Spinal cord (tissue), 10 donors: ENCODE data around the gene C1orf116. TPM values are rescaled to one million over a fixed set of nuclear protein-coding genes. Genes with fewer than 3 reads are reported as not detected.

ENCODE experiments used
- DNase-seq, 6 donors: peaks; one replicate each; pipeline versions ENCODE4 v3.0.0 to v3.0.0-alpha.2; 2013 to 2015; ENCODE audit warnings: low spot score in 6 of 6, low read depth in 4 of 6
- H3K27ac ChIP-seq: one replicate; pipeline ENCODE4 v1.5.1; 2013; ENCODE audit warnings: low read depth, low read length, control low read depth
- H3K27me3 ChIP-seq: one replicate; pipeline ENCODE4 v1.6.1; 2013; ENCODE audit warnings: low read length; ENCODE audit not compliant: control insufficient read depth, insufficient read depth
- H3K36me3 ChIP-seq: one replicate; pipeline ENCODE4 v1.6.1; 2013; ENCODE audit warnings: low read length; ENCODE audit not compliant: control insufficient read depth, insufficient read depth
- H3K4me1 ChIP-seq: one replicate; pipeline ENCODE4 v1.6.1; 2013; ENCODE audit warnings: low read length; ENCODE audit not compliant: control insufficient read depth, insufficient read depth
- H3K4me3 ChIP-seq: one replicate; pipeline ENCODE4 v1.5.1; 2013; ENCODE audit warnings: low read depth, low read length, control low read depth
- H3K9me3 ChIP-seq: one replicate; pipeline ENCODE4 v1.6.1; 2013; ENCODE audit warnings: low read length; ENCODE audit not compliant: control insufficient read depth, insufficient read depth
- WGBS: methylation state at CpG from one replicate; pipeline ENCODE4 v1.1.5; 2013; ENCODE audit warnings: missing lambda C conversion rate; ENCODE audit not compliant: insufficient coverage; 5-methylcytosine and 5-hydroxymethylcytosine counted together
- polyA plus RNA-seq, 2 donors: library from polyadenylated mRNA; unstranded; fragments of 120-200 nt; gene quantifications; one replicate each; pipeline ENCODE4 v1.2.1, GENCODE V29; 2013; ENCODE audit not compliant: insufficient read length in 2 of 2
- total RNA-seq, 2 donors: library from RNA; depleted of rRNA in 1 of 2; stranded (reverse); fragments of 120-200 nt in 1 of 2; fragments of >200 nt in 1 of 2; gene quantifications; one replicate each; pipeline versions ENCODE4 v1.2.3 to v1.2.4, GENCODE V29; 2013 to 2014
- donor health status: healthy.

C1orf116 gene
- total and polyA plus RNA-seq, 4 donors = 0.10 to 0.30 (median 0.18) TPM

DNA sequence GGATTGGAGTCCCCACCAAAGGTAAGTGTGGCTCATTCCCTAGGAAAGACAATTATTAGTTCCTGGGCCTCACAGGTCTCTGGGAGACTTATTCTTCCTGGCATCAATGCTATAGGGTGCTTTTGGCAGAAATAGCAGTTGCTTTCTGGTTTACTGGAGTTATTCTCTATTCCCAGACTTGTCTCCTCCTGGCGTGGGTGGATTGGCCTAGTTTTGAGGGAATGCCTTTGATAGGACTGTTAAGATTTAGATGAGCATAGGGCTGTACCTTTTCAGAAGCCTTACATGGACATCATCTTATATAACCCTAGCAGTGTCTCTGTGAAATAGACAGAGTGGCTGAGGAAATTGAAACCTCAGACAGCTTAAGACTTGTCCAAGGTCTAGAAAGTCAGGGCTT lies 29.5 kb upstream of the C1orf116 start:
- Histone ChIP-seq H3K9me3 (no peaks in the 10 kb centered on the region), H3K27ac (no peak overlapping the region), H3K27me3 (no peaks in the 10 kb centered on the region), H3K4me1 (no peaks in the 10 kb centered on the region), H3K36me3 (peaks cover 14% of the 10 kb centered on the region), H3K4me3 (no peak overlapping the region)
- no CpG with 5 or more reads among the region's 1 CpG for WGBS
- DNase-seq = no peak

DNA sequence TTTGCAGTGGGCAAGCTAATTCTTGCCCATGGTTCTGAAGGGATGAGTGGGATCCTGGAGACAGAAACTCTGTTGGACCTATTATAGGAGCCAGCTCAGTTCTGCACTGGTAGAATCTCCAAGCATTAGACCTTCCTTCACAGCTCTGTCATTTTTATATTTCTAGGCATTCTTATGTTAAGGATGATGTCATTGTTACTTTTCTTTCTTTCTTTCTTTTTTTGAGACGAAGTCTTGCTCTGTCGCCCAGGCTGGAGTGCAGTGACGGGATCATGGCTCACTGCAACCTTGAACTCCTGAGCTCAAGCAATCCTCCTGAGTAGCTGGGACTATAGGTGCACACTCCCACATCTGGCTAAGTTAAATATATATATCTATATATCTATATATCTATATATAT lies 28.0 kb upstream of the C1orf116 start:
- H3K9me3 ChIP-seq = no peaks in the 10 kb centered on the region
- H3K36me3 ChIP-seq = peaks cover 14% of the 10 kb centered on the region
- DNase-seq = no peak
- no peaks in the 10 kb centered on the region for H3K27me3 ChIP-seq
- no CpG with 5 or more reads among the region's 3 CpGs for WGBS
- no peak overlapping the region for H3K4me3 ChIP-seq
- no peak overlapping the region for H3K27ac ChIP-seq
- no peaks in the 10 kb centered on the region for H3K4me1 ChIP-seq

DNA sequence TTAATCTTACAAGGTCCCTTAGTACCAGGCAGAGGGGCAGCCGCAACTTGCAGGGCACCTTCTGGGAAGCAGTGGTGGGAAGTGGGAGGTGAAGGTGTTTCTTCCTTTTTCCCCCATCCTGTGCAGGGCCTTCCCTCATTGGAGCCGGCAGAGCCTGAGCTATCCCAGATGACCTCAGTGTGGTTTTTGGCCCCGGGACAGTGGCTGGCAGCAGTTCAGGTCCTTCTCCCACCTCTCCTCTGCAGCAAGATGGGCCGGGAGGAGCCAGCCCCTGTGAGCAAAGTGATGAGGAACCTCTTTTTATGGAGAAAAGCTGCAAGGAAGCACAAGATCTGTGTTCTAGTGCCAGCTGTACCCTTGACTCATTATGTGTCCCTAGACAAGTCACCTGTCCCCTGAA lies 27.3 kb upstream of the C1orf116 start:
- H3K27ac ChIP-seq = no peak overlapping the region
- DNase-seq = no peak
- WGBS = 79% methylated on average over 3 of the region's 4 CpGs
- no peak overlapping the region for H3K4me3 ChIP-seq
- no peaks in the 10 kb centered on the region for H3K9me3 ChIP-seq
- H3K27me3 ChIP-seq = no peaks in the 10 kb centered on the region
- H3K36me3 ChIP-seq = peaks cover 10% of the 10 kb centered on the region
- H3K4me1 ChIP-seq = no peaks in the 10 kb centered on the region

DNA sequence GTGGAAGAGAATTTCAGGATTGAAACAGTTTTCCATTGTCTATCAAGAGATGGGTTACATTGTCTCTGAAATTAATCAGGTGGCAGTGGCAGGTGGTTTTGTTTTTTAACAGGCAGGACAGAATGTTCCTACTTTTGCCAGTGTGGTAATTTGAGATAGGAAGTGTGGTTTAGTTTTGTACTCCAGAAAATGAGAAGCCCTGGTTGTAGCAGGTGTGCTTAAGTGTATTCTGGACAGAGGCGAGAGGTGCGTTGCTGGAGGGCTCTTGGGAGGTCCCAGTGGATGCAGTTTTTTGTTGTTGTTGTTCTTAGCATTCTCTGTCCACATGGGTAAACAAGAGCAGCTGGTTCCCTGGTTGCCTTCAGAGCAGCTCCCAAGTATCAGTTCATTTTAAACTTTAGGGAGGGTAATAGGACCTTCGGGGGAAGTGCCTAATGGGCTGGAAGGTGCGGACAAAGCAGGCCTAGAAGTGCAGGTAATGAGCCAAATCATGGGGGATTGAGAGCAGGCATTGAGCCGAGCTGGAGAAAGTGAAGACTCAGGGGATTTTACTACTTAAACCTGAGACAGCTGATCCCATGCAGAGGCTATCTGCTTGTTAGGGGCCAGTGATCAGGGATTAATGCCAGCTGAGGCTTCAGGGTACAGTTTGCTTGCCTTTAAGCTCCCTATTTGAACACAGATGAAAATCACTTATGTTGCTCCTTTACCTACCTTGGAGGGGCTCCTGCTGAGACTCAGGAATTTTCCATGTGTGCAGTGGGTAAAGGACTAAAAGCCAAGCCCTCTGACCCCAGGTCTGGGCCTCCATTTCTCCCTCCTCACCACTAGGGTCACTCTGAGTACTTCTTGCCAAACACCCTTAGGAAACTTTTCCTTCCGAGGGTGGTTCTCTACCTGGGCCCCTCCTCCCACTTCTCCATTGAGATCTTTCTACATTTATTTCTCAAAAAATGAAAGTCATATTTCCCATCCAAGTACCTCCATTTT lies 26.6 kb upstream of the C1orf116 start:
- Histone ChIP-seq H3K27ac (no peak overlapping the region), H3K27me3 (no peaks in the 10 kb centered on the region), H3K4me3 (no peak overlapping the region), H3K9me3 (no peaks in the 10 kb centered on the region), H3K36me3 (peaks cover 10% of the 10 kb centered on the region), H3K4me1 (no peaks in the 10 kb centered on the region)
- 53% methylated on average over 6 of the region's 6 CpGs for WGBS
- DNase-seq = peak in 1 of 6 donors; percentile 37

DNA sequence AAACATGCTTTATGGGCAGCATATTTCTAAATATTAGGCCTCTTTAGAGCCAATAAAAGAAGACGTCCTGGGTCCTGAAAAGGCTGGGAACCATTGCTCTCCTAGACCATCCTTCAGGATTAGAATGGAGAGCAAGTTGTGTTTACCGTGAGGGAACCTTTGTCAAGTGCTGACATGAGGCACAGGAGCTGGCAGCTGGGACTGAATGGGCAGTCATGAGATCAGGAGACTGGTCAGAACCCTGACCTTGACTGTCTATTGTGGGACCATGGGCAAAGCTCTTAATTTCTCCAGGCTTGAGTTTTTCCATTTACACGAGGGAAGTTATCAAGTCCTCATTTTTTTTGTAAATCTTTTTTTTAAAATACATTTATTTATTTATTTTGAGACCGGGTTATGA lies 25.7 kb upstream of the C1orf116 start:
- H3K27ac ChIP-seq = no peak overlapping the region
- no peak for DNase-seq
- 78% methylated on average over 1 of the region's 4 CpGs for WGBS
- H3K9me3 ChIP-seq = no peaks in the 10 kb centered on the region
- H3K27me3 ChIP-seq = no peaks in the 10 kb centered on the region
- H3K4me3 ChIP-seq = no peak overlapping the region
- peaks cover 7% of the 10 kb centered on the region for H3K36me3 ChIP-seq
- peaks cover 4% of the 10 kb centered on the region for H3K4me1 ChIP-seq

DNA sequence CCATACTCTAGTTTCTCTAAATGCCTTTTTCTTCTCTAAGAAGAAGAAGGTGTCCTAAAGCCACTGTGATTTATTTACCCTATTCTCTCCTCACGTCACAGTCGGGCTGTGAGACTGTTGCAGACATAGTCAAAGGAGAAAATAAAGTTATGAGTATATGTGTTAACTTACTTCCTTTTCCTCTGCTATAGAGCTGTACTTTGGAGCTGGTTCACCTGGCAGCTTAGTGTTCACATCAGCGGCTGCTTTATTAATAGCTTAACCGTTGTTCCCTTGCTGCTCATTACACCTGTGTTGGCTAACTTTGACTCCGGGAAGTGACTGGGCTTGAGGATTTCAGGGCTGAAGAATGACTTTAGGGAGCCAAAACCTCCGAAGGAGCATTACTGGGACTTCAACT lies 24.1 kb upstream of the C1orf116 start:
- DNase-seq = no peak
- no peak overlapping the region for H3K4me3 ChIP-seq
- WGBS = 91% methylated on average over 4 of the region's 6 CpGs
- H3K9me3 ChIP-seq = no peaks in the 10 kb centered on the region
- peaks cover 13% of the 10 kb centered on the region for H3K4me1 ChIP-seq
- peaks cover 3% of the 10 kb centered on the region for H3K36me3 ChIP-seq
- no peak overlapping the region for H3K27ac ChIP-seq
- H3K27me3 ChIP-seq = no peaks in the 10 kb centered on the region

DNA sequence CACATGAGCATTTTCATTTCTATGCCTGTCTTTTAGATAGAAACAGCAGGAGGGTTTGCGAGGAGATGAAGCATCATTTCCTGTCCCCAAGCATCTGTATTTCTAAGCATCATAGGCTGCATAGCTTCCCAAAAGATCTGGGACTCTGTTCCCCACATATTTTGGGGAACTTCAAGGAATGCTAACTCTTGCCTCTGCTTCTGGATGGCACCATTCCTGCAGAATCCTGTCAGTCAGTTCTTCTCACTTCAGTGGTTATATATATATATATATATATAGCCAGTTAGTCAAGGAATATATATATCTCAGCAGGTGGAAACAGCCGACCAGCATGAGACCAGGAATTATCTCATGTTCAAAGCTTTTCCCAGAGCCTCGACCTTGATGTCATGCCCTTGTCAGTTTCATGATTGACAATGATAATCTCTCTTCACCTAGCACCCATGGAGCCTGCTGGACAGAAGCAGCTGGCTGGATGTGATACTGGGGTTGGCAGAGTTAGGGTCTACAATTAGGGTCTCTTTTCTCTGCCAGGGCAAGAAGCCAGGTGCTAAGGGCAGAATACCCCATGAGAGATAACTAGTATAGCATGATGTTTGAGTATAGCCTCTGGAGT lies 22.9 kb upstream of the C1orf116 start:
- DNase-seq = no peak
- no peaks in the 10 kb centered on the region for H3K36me3 ChIP-seq
- H3K27ac ChIP-seq = no peak overlapping the region
- no peaks in the 10 kb centered on the region for H3K9me3 ChIP-seq
- H3K27me3 ChIP-seq = no peaks in the 10 kb centered on the region
- H3K4me1 ChIP-seq = peaks cover 18% of the 10 kb centered on the region
- WGBS = no CpG with 5 or more reads among the region's 3 CpGs
- H3K4me3 ChIP-seq = no peak overlapping the region

DNA sequence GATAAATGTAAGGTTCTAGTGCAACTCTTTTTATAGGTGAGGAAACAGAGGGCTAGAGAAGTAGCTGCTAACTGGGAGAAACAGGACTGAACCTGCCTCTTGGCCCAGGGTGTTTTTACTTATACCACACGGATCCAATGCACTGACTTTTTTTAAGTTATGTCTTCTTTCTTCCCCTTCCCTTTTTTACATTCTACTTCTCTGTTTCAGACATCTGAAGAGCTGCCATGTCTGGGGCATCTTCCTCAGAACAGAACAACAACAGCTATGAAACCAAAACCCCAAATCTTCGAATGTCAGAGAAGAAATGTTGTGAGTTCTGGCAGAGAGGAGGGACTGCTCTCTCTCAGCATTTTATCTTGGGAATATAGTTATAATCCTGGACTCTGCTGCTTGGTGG lies 21.9 kb upstream of the C1orf116 start:
- 73% methylated on average over 1 of the region's 2 CpGs for whole genome bisulfite sequencing
- no peak for DNase-seq
- peaks cover 18% of the 10 kb centered on the region for H3K4me1 ChIP-seq
- H3K27me3 ChIP-seq = no peaks in the 10 kb centered on the region
- H3K4me3 ChIP-seq = no peak overlapping the region
- H3K36me3 ChIP-seq = no peaks in the 10 kb centered on the region
- H3K27ac ChIP-seq = no peak overlapping the region
- H3K9me3 ChIP-seq = no peaks in the 10 kb centered on the region

DNA sequence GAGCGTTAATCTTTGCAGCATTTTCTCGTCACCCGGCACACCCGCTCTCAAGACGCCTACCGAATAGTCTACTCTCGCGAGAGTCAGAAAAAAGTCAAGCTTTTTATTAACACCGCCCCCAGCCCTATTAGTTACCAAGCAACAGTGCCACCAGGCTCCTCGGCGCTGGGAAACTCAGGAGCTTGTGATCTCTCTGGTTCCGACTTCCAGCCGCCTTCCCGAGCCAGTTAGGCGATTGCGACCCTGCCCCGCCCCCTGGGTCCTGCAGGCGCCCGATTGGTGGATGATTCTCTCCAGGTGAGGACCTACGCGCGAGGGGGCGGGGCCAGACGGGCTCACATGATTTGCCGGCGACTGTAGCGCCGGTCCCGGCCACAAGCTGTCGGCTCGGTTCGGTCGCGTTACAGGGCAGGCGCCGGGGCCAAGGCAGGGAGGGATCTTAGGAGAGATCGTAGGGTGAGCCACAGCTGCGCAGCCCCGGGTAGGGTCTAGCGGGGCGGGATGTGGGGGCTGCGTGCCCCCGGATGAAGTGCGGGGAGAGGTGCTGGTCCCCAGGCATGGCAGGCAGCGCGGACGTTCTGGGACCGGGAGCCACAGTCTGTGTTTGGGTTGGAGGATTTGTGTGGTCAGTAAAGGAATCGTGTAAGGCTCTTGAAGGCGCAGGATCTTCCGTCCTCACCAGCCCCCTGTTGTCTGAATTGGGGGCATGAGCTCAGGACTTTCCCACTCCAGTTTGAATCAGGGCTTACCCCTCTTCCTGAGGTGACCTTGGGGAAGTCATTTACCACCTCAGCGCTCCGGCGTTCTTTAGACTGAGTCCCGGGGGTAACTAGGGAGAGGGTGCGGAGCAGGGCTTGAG lies 20.6 kb upstream of the C1orf116 start, which contains the start of gene PFKFB2:
PFKFB2 (plus strand) TSS at position 365 of the 859 bp plus-strand sequence. CDS start 1,443 bp downstream, outside the sequence.
- WGBS = 1% methylated on average over 56 of the region's 56 CpGs
- Histone ChIP-seq H3K36me3 (peaks cover 3% of the 10 kb centered on the region), H3K27ac (peak within 1 kb of the TSS; percentile 91), H3K4me1 (peaks cover 18% of the 10 kb centered on the region), H3K4me3 (peak within 1 kb of the TSS; percentile 91), H3K27me3 (no peaks in the 10 kb centered on the region), H3K9me3 (no peaks in the 10 kb centered on the region)
- DNase-seq = peak; percentile 88 to 99 (median 94)
